Small intestine (tissue), 7 donors: ENCODE results near the gene AFF3. TPM values are rescaled to one million over a fixed set of nuclear protein-coding genes. Genes with fewer than 3 reads are reported as not detected.

Experiments
- DNase-seq, 2 donors: peaks; one replicate each; pipeline versions ENCODE4 v3.0.0 to v3.0.0-alpha.2; 2013
- FAIRE-seq: peaks from 2 replicates; lab custom pipeline; 2012; peaks lifted over from hg19 to GRCh38; lab: Jason Lieb, UNC
- H3K27ac ChIP-seq, 3 donors: one replicate each; pipeline ENCODE4 v1.5.1; 2013; ENCODE audit warnings: low read length in 2 of 3, mild to moderate bottlenecking in 2 of 3, control low read depth in 1 of 3, inconsistent platforms in 1 of 3, low read depth in 1 of 3, moderate library complexity in 1 of 3
- H3K27me3 ChIP-seq, 3 donors: one replicate each; pipeline ENCODE4 v1.6.1; 2013; ENCODE audit warnings: low read length in 3 of 3, inconsistent platforms in 1 of 3; ENCODE audit not compliant: control insufficient read depth in 3 of 3, insufficient read depth in 3 of 3
- H3K36me3 ChIP-seq, 3 donors: one replicate each; pipeline ENCODE4 v1.6.1; 2013; ENCODE audit warnings: low read length in 3 of 3, inconsistent platforms in 1 of 3, low read depth in 1 of 3, mild to moderate bottlenecking in 1 of 3, moderate library complexity in 1 of 3; ENCODE audit not compliant: control insufficient read depth in 3 of 3, insufficient read depth in 2 of 3
- H3K4me1 ChIP-seq, 3 donors: one replicate each; pipeline ENCODE4 v1.6.1; 2013; ENCODE audit warnings: low read length in 2 of 3, inconsistent platforms in 1 of 3, low read depth in 1 of 3, mild to moderate bottlenecking in 1 of 3, moderate library complexity in 1 of 3; ENCODE audit not compliant: control insufficient read depth in 3 of 3, insufficient read depth in 2 of 3
- H3K4me3 ChIP-seq, 3 donors: one replicate each; pipeline ENCODE4 v1.5.1; 2013; ENCODE audit warnings: low read length in 3 of 3, control low read depth in 1 of 3, inconsistent platforms in 1 of 3, low read depth in 1 of 3, mild to moderate bottlenecking in 1 of 3, moderate library complexity in 1 of 3
- H3K9me3 ChIP-seq, 2 donors: one replicate each; pipeline ENCODE4 v1.6.1; 2013; ENCODE audit warnings: low read depth in 1 of 2, low read length in 1 of 2; ENCODE audit not compliant: control insufficient read depth in 2 of 2, insufficient read depth in 1 of 2
- WGBS, 3 donors: extraction: QIAGEN DNeasy Blood & Tissue Kit; methylation state at CpG; one replicate each; pipeline ENCODE4 v1.1.7; 2013; 5-methylcytosine and 5-hydroxymethylcytosine counted together
- polyA plus RNA-seq, 4 donors: library from polyadenylated mRNA; stranded (reverse) in 3 of 4; unstranded in 1 of 4; fragments of 200-250 nt in 3 of 4; fragments of 120-200 nt in 1 of 4; gene quantifications; one replicate each; pipeline versions ENCODE4 v1.2.1 to v1.2.3, GENCODE V29; 2013
- donor health status: healthy with polysubstance abuse.
- donor health status: control.
- donor health status: control.
- donor health status: Bipolar disorder and iron deficiency.
- donor health status: healthy.

AFF3 gene
- polyA plus RNA-seq, 4 donors = 0.27 to 3.2 (median 0.92) TPM; not detected in 1

DNA sequence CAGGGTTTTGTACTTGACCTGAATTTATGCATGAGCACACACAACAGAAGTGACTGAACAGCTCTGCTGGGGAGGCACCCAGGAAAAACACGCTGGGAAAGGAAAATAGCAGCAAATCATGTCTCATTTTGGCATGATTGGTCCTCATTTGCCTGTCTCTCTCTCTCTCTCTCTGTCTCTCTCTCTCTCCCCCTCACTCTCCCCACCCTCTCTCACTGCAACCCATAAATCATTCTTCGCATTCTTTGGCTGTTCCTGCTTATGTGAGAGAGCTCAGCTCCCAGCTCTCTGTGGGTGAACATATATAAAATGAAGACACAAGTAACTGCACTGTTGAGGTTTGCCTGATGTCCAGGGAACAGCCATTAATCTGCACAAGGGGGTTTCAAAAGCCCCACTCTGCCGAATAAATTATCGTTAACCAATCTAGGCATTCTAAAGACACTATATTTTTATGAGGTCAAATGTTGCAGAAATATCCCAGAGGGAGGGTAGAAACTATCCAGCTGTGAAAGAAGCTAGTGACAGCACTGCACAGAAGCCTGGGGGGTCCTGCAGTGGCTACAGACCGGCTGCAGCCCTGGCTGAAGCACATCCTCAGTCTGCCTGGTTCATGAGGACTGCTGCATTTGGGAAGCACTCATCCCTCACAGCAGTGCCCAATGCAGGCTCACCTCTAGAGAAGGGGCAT lies 260.3 kb downstream of the AFF3 start:
- H3K27ac ChIP-seq = peak overlapping the region in 1 of 3 donors; percentile 12
- FAIRE-seq = no peak
- no peaks in the 10 kb centered on the region for H3K36me3 ChIP-seq
- DNase-seq = peak in 1 of 2 donors; percentile 32
- no peaks in the 10 kb centered on the region for H3K27me3 ChIP-seq
- no peak overlapping the region for H3K4me3 ChIP-seq
- 32 to 40% (median 35%) methylated on average over 5 of the region's 5 CpGs for WGBS, 3 donors
- H3K4me1 ChIP-seq = peaks cover 0 to 10% (median 3%) of the 10 kb centered on the region in 3 donors
- no peaks in the 10 kb centered on the region for H3K9me3 ChIP-seq

DNA sequence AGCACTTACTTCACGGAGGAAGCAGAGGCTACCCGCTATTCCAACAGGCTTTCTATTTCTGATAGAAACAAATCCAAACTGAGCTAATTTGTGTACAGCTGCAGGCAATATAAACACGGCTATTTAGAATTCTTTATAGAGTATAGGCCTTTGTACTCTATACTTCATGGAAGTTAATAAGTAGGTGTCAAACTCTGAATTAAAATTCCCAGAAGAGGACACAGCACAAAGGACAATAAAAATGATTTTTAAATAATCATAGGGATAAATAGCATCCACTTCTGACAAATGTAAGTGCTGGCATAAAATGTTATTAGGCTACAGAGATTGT lies 261.5 kb downstream of the AFF3 start:
- DNase-seq (no peak), FAIRE-seq (no peak)
- H3K27me3 ChIP-seq = peaks cover 0 to 5% (median 0%) of the 10 kb centered on the region in 3 donors
- no peaks in the 10 kb centered on the region for H3K36me3 ChIP-seq
- no peaks in the 10 kb centered on the region for H3K9me3 ChIP-seq
- peaks cover 0 to 10% (median 3%) of the 10 kb centered on the region in 3 donors for H3K4me1 ChIP-seq
- no peak overlapping the region for H3K27ac ChIP-seq
- H3K4me3 ChIP-seq = no peak overlapping the region
- WGBS, 3 donors = 45 to 63% (median 49%) methylated on average over 3 of the region's 3 CpGs

DNA sequence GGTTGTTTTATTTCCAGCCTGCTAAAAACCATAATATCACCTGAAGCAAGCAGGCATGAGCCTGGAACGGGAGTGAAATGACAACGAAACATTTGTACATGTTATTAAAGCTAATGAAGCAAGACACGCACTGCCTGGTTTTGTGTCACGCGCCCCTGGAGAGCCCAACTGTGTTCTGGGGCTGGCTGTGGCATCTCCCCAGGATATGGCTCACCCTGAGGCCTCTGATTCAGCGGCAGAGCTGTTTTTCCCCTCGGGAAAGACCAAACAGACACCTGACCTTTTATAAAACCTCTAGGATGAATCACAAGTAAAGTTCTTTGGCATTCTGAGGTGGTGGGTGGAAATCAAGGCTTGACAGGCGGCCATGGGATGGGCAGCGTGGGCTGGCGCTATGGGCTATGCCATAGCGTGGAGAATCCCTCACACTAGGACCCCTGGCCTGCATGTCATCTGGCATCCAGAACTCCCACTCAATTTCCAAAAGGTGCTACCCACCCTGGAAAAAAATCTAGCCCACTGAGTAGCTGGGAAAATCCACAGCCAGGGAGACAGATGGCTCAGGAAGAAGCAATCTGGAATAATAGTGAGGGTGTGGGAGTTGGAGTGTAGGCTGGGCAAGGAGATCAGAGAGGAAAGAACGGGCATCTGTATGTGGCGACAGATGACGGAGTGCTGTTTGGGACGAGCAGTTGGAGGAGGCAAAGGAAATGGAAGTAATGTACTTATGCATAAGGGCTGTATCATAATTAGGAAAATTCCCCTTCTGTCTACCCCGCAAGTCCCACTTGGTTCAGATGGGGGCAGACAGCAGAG lies 262.0 kb downstream of the AFF3 start:
- DNase-seq = no peak
- Histone ChIP-seq H3K4me3 (no peak overlapping the region), H3K4me1 (peaks cover 0 to 10% (median 3%) of the 10 kb centered on the region in 3 donors), H3K9me3 (no peaks in the 10 kb centered on the region), H3K36me3 (no peaks in the 10 kb centered on the region), H3K27me3 (peaks cover 0 to 5% (median 0%) of the 10 kb centered on the region in 3 donors), H3K27ac (no peak overlapping the region)
- WGBS, 3 donors = 86 to 89% (median 87%) methylated on average over 16 of the region's 16 CpGs
- FAIRE-seq = no peak

DNA sequence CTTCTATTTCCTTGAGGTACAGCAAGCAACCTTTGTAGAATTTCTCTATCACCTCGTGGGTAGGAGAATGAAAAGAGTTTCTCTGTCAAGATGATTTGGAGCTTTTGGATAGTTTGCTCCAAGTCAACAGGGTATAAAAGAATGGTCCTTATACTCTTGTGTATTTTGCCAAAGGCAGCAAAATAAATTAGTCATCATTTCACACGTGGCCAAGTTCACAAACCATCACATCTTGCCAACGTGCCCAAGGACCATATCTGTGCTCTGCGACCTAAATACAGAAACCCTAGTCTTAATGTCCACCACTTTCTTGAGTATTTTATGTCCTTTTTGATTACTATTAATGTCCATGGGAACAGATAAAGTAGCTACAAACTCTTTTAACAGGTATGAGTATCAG lies 262.9 kb downstream of the AFF3 start:
- no peak overlapping the region for H3K27ac ChIP-seq
- no peak overlapping the region for H3K4me3 ChIP-seq
- DNase-seq (no peak), FAIRE-seq (no peak)
- 50 to 61% (median 57%) methylated on average over 4 of the region's 4 CpGs for WGBS, 3 donors
- H3K9me3 ChIP-seq = no peaks in the 10 kb centered on the region
- H3K4me1 ChIP-seq = peaks cover 0 to 10% (median 3%) of the 10 kb centered on the region in 3 donors
- H3K36me3 ChIP-seq = no peaks in the 10 kb centered on the region
- H3K27me3 ChIP-seq = peaks cover 0 to 5% (median 0%) of the 10 kb centered on the region in 3 donors

DNA sequence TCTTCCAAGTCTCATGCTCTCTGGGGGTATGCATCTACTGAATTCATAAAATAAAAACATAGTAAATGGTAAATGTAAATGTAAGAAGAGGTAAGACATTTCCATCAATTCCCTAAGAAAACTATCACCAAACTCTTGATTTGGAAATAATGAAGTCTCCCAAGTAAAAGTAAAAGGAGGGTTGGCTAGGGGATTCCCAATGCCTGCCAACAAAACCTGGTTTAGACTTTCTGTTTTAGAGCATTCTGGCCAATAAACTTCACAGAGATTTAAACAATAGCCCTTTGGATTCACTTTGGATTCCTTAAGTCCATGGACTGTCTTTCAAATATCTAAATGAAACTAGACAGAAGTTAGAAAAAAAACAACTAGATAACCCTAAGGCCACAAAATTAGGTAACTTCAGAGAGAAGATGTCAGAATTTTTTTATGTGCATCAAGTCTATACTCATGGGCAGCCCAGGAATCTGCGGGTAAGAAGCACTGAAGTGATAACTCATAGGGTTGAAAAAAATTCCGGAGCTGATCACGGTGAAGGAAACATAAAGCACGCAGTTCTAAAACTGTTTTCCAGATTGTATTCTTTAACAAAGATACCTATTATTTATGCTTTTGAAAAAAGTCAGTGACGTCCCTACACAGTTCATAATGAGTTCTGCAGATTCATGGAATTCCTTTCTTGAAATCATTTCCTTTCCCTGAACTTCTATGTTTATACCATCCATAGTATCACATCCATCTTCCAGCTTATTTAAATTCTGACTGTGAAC lies 263.6 kb downstream of the AFF3 start:
- Histone ChIP-seq H3K36me3 (no peaks in the 10 kb centered on the region), H3K4me1 (peaks cover 0 to 10% (median 3%) of the 10 kb centered on the region in 3 donors)
- no peak for DNase-seq

DNA sequence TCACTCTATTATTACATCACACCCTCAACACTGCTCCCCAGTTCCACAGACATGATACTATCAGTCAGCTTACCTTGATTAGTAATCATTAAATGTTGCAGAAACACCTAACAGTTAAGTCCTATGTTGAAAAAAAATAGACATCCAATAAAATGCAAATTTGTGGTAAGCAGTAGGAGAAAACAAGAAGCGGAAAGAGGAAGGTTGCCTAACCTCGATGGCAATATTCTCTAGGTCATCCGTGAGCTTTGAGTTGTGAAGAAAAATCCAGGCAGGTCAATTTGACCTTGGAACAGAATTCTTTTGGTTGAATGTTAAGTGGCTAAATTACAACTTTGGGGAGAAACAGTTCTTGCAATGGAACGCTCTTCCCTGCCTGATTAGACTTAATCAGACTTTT lies 264.4 kb downstream of the AFF3 start:
- H3K36me3 ChIP-seq = no peaks in the 10 kb centered on the region
- WGBS, 3 donors = 81 to 90% (median 86%) methylated on average over 4 of the region's 4 CpGs
- DNase-seq (no peak), FAIRE-seq (no peak)
- peaks cover 0 to 5% (median 0%) of the 10 kb centered on the region in 3 donors for H3K27me3 ChIP-seq
- H3K9me3 ChIP-seq = no peaks in the 10 kb centered on the region
- H3K27ac ChIP-seq = no peak overlapping the region
- peaks cover 0 to 10% (median 3%) of the 10 kb centered on the region in 3 donors for H3K4me1 ChIP-seq
- no peak overlapping the region for H3K4me3 ChIP-seq

More for the DNA sequence above, 263.6 kb downstream of the AFF3 start:
- Histone ChIP-seq H3K27ac (no peak overlapping the region), H3K9me3 (no peaks in the 10 kb centered on the region), H3K27me3 (peaks cover 0 to 5% (median 0%) of the 10 kb centered on the region in 3 donors), H3K4me3 (no peak overlapping the region)
- 72 to 95% (median 80%) methylated on average over 5 of the region's 5 CpGs for whole genome bisulfite sequencing, 3 donors
- FAIRE-seq = no peak

DNA sequence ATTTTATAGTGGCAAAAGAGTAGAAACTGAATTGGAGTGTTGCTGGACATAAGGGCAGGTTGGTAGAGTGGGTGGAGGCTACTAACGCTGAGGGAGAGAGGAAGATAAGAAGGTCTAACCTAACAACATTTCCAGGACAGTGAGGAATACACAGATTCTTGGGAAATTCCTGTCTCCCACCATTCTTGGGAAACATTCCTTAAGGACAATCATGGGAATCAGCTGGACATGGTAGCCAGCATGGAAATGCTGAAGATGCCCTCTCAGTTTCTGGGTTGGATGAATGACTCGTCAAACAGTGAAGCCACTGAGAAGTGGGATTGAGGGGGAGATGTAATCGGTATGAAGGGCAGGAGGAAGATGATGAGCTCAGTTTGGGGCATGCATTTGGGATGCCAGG lies 265.4 kb downstream of the AFF3 start:
- WGBS, 3 donors = 88 to 94% (median 91%) methylated on average over 3 of the region's 3 CpGs
- Histone ChIP-seq H3K4me1 (peaks cover 0 to 3% (median 2%) of the 10 kb centered on the region in 3 donors), H3K27ac (no peak overlapping the region), H3K27me3 (peaks cover 0 to 5% (median 0%) of the 10 kb centered on the region in 3 donors), H3K9me3 (no peaks in the 10 kb centered on the region), H3K4me3 (no peak overlapping the region), H3K36me3 (no peaks in the 10 kb centered on the region)
- FAIRE-seq (no peak), DNase-seq (no peak)

DNA sequence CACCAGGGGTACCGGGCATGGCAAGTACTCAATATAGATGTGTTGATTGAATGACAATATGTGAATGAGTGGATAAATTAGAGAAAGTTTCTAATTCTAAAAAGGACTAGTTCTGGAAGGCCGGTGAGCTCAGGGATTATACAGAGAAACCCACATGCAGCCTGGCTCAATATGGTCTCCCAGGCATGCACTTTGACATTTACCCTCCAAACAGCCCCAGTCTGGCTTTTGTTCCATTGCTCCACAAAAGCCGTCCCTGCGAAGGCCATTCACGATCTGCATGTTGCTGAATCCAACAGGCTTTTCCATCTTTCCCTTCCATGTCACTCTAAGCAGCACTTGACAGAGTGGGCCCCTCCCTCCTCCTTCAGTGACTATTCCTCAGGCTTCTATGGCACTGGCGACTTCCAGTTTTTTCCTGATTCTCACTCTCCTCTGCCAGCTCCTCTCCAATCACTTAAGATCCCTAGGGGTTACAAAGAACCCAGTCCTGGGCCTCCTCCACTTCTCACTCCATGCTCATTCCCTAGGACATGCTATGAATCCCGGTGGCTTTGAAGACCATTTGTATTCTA lies 266.7 kb downstream of the AFF3 start:
- no peak for DNase-seq
- FAIRE-seq = no peak
- 90 to 95% (median 95%) methylated on average over 7 of the region's 7 CpGs for WGBS, 3 donors
- no peak overlapping the region for H3K27ac ChIP-seq
- no peak overlapping the region for H3K4me3 ChIP-seq
- H3K4me1 ChIP-seq = no peaks in the 10 kb centered on the region
- peaks cover 0 to 5% (median 0%) of the 10 kb centered on the region in 3 donors for H3K27me3 ChIP-seq
- no peaks in the 10 kb centered on the region for H3K36me3 ChIP-seq
- no peaks in the 10 kb centered on the region for H3K9me3 ChIP-seq
